ENCODE results near the gene ROR2. TPM values are rescaled to one million over a fixed set of nuclear protein-coding genes. Genes with fewer than 3 reads are reported as not detected.

Gene ROR2
- total RNA-seq, 1 experiment from 2014 or later, result not detected

GRCh38 chr9:91677331-91677730 is 272.7 kb downstream of the ROR2 start:
- Histone ChIP-seq H3K4me1 (no peaks in the 10 kb centered on the region), H3K9me3 (replicated peaks) (no peaks in the 10 kb centered on the region), H3K27me3 (no peaks in the 10 kb centered on the region; the same call in 1 of the 2 replicates), H3K4me3 (no peak overlapping the region), H3K36me3 (no peaks in the 10 kb centered on the region), H3K27ac (no peak overlapping the region)
- DNase-seq, result no peak

- no peak overlapping the region for H3K27ac ChIP-seq
- no peak overlapping the region for H3K4me3 ChIP-seq
- no peaks in the 10 kb centered on the region; the same call in 1 of the 2 replicates for H3K27me3 ChIP-seq
- H3K9me3 ChIP-seq (replicated peaks), result no peaks in the 10 kb centered on the region
- peak in 1 of 2 experiments; percentile 32 for DNase-seq
- H3K36me3 ChIP-seq, result no peaks in the 10 kb centered on the region
- no peaks in the 10 kb centered on the region for H3K4me1 ChIP-seq
Observed at GRCh38 chr9:91676046-91676445, 274.0 kb downstream of the ROR2 start.

- Histone ChIP-seq H3K36me3 (no peaks in the 10 kb centered on the region), H3K9me3 (replicated peaks) (no peaks in the 10 kb centered on the region), H3K27me3 (peaks cover 5% of the 10 kb centered on the region; the same call in 1 of the 2 replicates), H3K4me1 (no peaks in the 10 kb centered on the region), H3K4me3 (no peak overlapping the region), H3K27ac (no peak overlapping the region)
- DNase-seq, result no peak
Observed at GRCh38 chr9:91664663-91665062, 285.4 kb downstream of the ROR2 start.

- peaks cover 5% of the 10 kb centered on the region; the same call in 1 of the 2 replicates for H3K27me3 ChIP-seq
- H3K9me3 ChIP-seq (replicated peaks), result no peaks in the 10 kb centered on the region
- no peak for DNase-seq
- no peak overlapping the region for H3K27ac ChIP-seq
- no peak overlapping the region for H3K4me3 ChIP-seq
- no peaks in the 10 kb centered on the region for H3K4me1 ChIP-seq
- H3K36me3 ChIP-seq, result no peaks in the 10 kb centered on the region
Observed at GRCh38 chr9:91663858-91664257, 286.2 kb downstream of the ROR2 start.

- Histone ChIP-seq H3K9me3 (replicated peaks) (no peaks in the 10 kb centered on the region), H3K27ac (no peak overlapping the region), H3K36me3 (no peaks in the 10 kb centered on the region), H3K4me3 (no peak overlapping the region), H3K27me3 (peaks cover 13% of the 10 kb centered on the region), H3K4me1 (no peaks in the 10 kb centered on the region)
- DNase-seq, result no peak
Observed at GRCh38 chr9:91661451-91661850, 288.6 kb downstream of the ROR2 start.

- Histone ChIP-seq H3K9me3 (replicated peaks) (no peaks in the 10 kb centered on the region), H3K27ac (no peak overlapping the region), H3K27me3 (peaks cover 19% of the 10 kb centered on the region), H3K4me3 (no peak overlapping the region), H3K36me3 (no peaks in the 10 kb centered on the region), H3K4me1 (no peaks in the 10 kb centered on the region)
- no peak for DNase-seq
Observed at GRCh38 chr9:91660521-91660920, 289.5 kb downstream of the ROR2 start.

- no peaks in the 10 kb centered on the region for H3K9me3 ChIP-seq (replicated peaks)
- H3K36me3 ChIP-seq, result no peaks in the 10 kb centered on the region
- no peak overlapping the region for H3K27ac ChIP-seq
- no peaks in the 10 kb centered on the region for H3K4me1 ChIP-seq
- H3K27me3 ChIP-seq, result peaks cover 25% of the 10 kb centered on the region
- DNase-seq, result peak; percentile 15 to 42
- no peak overlapping the region for H3K4me3 ChIP-seq
Observed at GRCh38 chr9:91659529-91660495, 290.2 kb downstream of the ROR2 start.

GRCh38 chr9:91658513-91659105 is 291.4 kb downstream of the ROR2 start:
- H3K27me3 ChIP-seq, result peaks cover 29% of the 10 kb centered on the region
- no peaks in the 10 kb centered on the region for H3K4me1 ChIP-seq
- H3K36me3 ChIP-seq, result no peaks in the 10 kb centered on the region
- no peak overlapping the region for H3K27ac ChIP-seq
- H3K4me3 ChIP-seq, result no peak overlapping the region
- no peaks in the 10 kb centered on the region for H3K9me3 ChIP-seq (replicated peaks)
- no peak for DNase-seq

GRCh38 chr9:91657501-91657900 is 292.5 kb downstream of the ROR2 start:
- Histone ChIP-seq H3K4me3 (no peak overlapping the region), H3K27me3 (peaks cover 38% of the 10 kb centered on the region), H3K4me1 (no peaks in the 10 kb centered on the region), H3K9me3 (replicated peaks) (no peaks in the 10 kb centered on the region), H3K27ac (no peak overlapping the region), H3K36me3 (no peaks in the 10 kb centered on the region)
- no peak for DNase-seq

- no peaks in the 10 kb centered on the region for H3K4me1 ChIP-seq
- H3K9me3 ChIP-seq (replicated peaks), result no peaks in the 10 kb centered on the region
- no peak overlapping the region for H3K27ac ChIP-seq
- peaks cover 44% of the 10 kb centered on the region for H3K27me3 ChIP-seq
- no peak overlapping the region for H3K4me3 ChIP-seq
- no peaks in the 10 kb centered on the region for H3K36me3 ChIP-seq
- no peak for DNase-seq
Observed at GRCh38 chr9:91655658-91656057, 294.4 kb downstream of the ROR2 start.

GRCh38 chr9:91655215-91655614 is 294.8 kb downstream of the ROR2 start:
- Histone ChIP-seq H3K36me3 (no peaks in the 10 kb centered on the region), H3K27me3 (peaks cover 42% of the 10 kb centered on the region), H3K4me1 (no peaks in the 10 kb centered on the region), H3K27ac (no peak overlapping the region), H3K9me3 (replicated peaks) (no peaks in the 10 kb centered on the region), H3K4me3 (no peak overlapping the region)
- no peak for DNase-seq

- Histone ChIP-seq H3K27me3 (peaks cover 40% of the 10 kb centered on the region), H3K36me3 (no peaks in the 10 kb centered on the region), H3K4me3 (no peak overlapping the region), H3K27ac (no peak overlapping the region), H3K4me1 (no peaks in the 10 kb centered on the region), H3K9me3 (replicated peaks) (no peaks in the 10 kb centered on the region)
- DNase-seq, result no peak
Observed at GRCh38 chr9:91654527-91654926, 295.5 kb downstream of the ROR2 start.

GRCh38 chr9:91647371-91647770 is 302.7 kb downstream of the ROR2 start:
- Histone ChIP-seq H3K36me3 (no peaks in the 10 kb centered on the region), H3K4me3 (no peak overlapping the region), H3K9me3 (replicated peaks) (no peaks in the 10 kb centered on the region), H3K4me1 (no peaks in the 10 kb centered on the region), H3K27me3 (peaks cover 11% of the 10 kb centered on the region), H3K27ac (no peak overlapping the region)
- DNase-seq, result no peak

GRCh38 chr9:91646702-91647101 is 303.3 kb downstream of the ROR2 start:
- no peak for DNase-seq
- Histone ChIP-seq H3K36me3 (no peaks in the 10 kb centered on the region), H3K4me3 (no peak overlapping the region), H3K27ac (no peak overlapping the region), H3K4me1 (no peaks in the 10 kb centered on the region), H3K9me3 (replicated peaks) (no peaks in the 10 kb centered on the region), H3K27me3 (peaks cover 11% of the 10 kb centered on the region)

- no peak overlapping the region for H3K4me3 ChIP-seq
- DNase-seq, result no peak
- H3K4me1 ChIP-seq, result no peaks in the 10 kb centered on the region
Observed at GRCh38 chr9:91644433-91644832, 305.6 kb downstream of the ROR2 start.

More at GRCh38 chr9:91644433-91644832, 305.6 kb downstream of the ROR2 start:
- no peak overlapping the region for H3K27ac ChIP-seq
- peaks cover 4% of the 10 kb centered on the region; the same call in 1 of the 2 replicates for H3K27me3 ChIP-seq
- no peaks in the 10 kb centered on the region for H3K9me3 ChIP-seq (replicated peaks)
- no peaks in the 10 kb centered on the region for H3K36me3 ChIP-seq

Measured in SJCRH30 (cell line).